Measurements from ENCODE around the gene XRRA1.

DNA sequence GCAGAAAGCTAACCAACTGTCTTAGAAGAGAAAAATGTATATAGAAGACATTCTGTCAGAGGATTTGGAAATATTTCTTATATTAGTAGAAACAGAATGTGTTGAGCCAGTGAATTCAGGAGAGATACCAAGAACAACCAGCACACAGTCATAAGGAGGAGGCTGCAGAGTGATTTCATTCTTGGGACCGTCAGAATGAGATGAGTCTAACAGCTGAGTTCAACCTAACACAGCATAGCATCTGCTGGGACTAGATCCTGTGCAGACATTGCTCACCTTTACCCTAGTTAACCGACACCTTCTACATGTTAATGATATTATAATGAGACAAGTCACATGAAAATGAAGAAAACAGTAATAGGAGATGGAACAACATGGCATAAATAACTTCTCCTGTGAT is 85.5 kb downstream of the XRRA1 start:
- TF ChIP-seq SUZ12 (IDR thresholded peaks at IDR 0.05): no peak
- no peak for TF ChIP-seq SP1 (IDR thresholded peaks at IDR 0.05)
- no peak for TF ChIP-seq NFRKB (IDR thresholded peaks at IDR 0.05)
- no peak for TF ChIP-seq FOXM1 (IDR thresholded peaks at IDR 0.05; ENCODE audit: borderline replicate concordance)
- no peak for TF ChIP-seq TARDBP (IDR thresholded peaks at IDR 0.05)
- no peak for TF ChIP-seq ZNF384 (IDR thresholded peaks at IDR 0.05)
- no peak for TF ChIP-seq ARNT (IDR thresholded peaks at IDR 0.05)
- no peak for TF ChIP-seq BHLHE40 (IDR thresholded peaks at IDR 0.05; ENCODE audit: borderline replicate concordance)
